Measurements from ENCODE around the gene FUZ.

The FUZ gene

DNA sequence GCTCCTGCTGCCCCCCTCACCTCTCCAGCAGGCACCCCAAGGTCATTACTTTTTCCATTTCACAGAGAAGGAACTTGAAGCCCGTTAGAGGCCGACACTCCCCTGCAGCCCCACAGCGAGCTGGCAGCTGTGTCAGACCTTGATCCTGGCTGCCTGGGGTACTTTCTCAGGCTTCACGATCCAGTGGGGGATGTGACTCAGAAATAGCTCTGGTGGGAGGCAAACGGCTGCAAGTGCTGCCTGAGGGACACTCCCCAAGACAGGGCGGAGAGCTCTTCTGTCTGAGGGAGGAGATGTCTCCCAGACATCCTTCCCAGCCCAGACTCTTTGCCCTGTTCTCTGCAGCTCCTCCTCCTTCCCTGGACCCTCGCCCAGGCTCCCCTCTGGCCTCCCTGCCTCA is 54.8 kb downstream of the FUZ start:
- TF ChIP-seq, protein P1, sequence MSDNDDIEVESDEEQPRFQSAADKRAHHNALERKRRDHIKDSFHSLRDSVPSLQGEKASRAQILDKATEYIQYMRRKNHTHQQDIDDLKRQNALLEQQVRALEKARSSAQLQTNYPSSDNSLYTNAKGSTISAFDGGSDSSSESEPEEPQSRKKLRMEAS (IDR thresholded peaks at IDR 0.05): no peak
- TF ChIP-seq TAF1 (IDR thresholded peaks at IDR 0.05; ENCODE audit: low read depth) (no peak), TCF12 (IDR thresholded peaks at IDR 0.05; ENCODE audit: low read depth) (no peak), NFIC (IDR thresholded peaks at IDR 0.05) (no peak), TEAD4 (IDR thresholded peaks at IDR 0.05) (no peak), CREB1 (IDR thresholded peaks at IDR 0.05; ENCODE audit: low read depth) (no peak), YY1 (IDR thresholded peaks at IDR 0.05; ENCODE audit: low read depth) (no peak), FOXM1 (IDR thresholded peaks at IDR 0.05; ENCODE audit: borderline replicate concordance, low read depth) (no peak), ZBTB7A (IDR thresholded peaks at IDR 0.05; ENCODE audit: low read depth) (no peak)
- TF ChIP-seq, protein P2, sequence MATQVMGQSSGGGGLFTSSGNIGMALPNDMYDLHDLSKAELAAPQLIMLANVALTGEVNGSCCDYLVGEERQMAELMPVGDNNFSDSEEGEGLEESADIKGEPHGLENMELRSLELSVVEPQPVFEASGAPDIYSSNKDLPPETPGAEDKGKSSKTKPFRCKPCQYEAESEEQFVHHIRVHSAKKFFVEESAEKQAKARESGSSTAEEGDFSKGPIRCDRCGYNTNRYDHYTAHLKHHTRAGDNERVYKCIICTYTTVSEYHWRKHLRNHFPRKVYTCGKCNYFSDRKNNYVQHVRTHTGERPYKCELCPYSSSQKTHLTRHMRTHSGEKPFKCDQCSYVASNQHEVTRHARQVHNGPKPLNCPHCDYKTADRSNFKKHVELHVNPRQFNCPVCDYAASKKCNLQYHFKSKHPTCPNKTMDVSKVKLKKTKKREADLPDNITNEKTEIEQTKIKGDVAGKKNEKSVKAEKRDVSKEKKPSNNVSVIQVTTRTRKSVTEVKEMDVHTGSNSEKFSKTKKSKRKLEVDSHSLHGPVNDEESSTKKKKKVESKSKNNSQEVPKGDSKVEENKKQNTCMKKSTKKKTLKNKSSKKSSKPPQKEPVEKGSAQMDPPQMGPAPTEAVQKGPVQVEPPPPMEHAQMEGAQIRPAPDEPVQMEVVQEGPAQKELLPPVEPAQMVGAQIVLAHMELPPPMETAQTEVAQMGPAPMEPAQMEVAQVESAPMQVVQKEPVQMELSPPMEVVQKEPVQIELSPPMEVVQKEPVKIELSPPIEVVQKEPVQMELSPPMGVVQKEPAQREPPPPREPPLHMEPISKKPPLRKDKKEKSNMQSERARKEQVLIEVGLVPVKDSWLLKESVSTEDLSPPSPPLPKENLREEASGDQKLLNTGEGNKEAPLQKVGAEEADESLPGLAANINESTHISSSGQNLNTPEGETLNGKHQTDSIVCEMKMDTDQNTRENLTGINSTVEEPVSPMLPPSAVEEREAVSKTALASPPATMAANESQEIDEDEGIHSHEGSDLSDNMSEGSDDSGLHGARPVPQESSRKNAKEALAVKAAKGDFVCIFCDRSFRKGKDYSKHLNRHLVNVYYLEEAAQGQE (IDR thresholded peaks at IDR 0.05; ENCODE audit: low read depth): no peak
- TF ChIP-seq, protein P3, sequence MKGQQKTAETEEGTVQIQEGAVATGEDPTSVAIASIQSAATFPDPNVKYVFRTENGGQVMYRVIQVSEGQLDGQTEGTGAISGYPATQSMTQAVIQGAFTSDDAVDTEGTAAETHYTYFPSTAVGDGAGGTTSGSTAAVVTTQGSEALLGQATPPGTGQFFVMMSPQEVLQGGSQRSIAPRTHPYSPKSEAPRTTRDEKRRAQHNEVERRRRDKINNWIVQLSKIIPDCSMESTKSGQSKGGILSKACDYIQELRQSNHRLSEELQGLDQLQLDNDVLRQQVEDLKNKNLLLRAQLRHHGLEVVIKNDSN (IDR thresholded peaks at IDR 0.05): no peak
